B cell (primary cell): ENCODE results near the gene DVL2. TPM values are rescaled to one million over a fixed set of nuclear protein-coding genes. Genes with fewer than 3 reads are reported as not detected.

Experiments
- ATAC-seq: fragments of 200-7000 bp; cut with Tn5 transposase; one replicate; pipeline ENCODE4 v1.10.0; 2021; ENCODE audit warnings: low read depth, mild to moderate bottlenecking, moderate number of reproducible peaks, moderate library complexity
- CTCF ChIA-PET: fragments of 350-600 bp; sonication (Branson Sonifier 250); formaldehyde crosslinking; loops from one replicate; lab custom pipeline; 2021; ENCODE audit warnings: antibody characterized with exemption, inconsistent platforms; lab: Charles Lee
- POLR2A ChIA-PET: fragments of 350-600 bp; sonication (Branson Sonifier 250); formaldehyde crosslinking; loops from one replicate; lab custom pipeline; 2021; ENCODE audit warnings: antibody characterized with exemption; lab: Charles Lee
- DNase-seq: peaks from one replicate; pipeline ENCODE4 v3.0.0; 2013
- H2AFZ ChIP-seq: 2 replicates; pipeline ENCODE4 v1.6.1; 2012; ENCODE audit warnings: mild to moderate bottlenecking, low read depth, low read length; ENCODE audit not compliant: insufficient read depth, poor library complexity, severe bottlenecking
- H3K27ac ChIP-seq, 2 donors: 1 replicate in 1 of 2; 2 replicates in 1 of 2; pipeline ENCODE4 v1.5.1; 2012 to 2013; ENCODE audit warnings: low read length in 2 of 2, mild to moderate bottlenecking in 2 of 2, moderate library complexity in 1 of 2
- H3K27me3 ChIP-seq, 4 experiments: fragments of 200-600 bp in 1 of 4; sonication (generic) in 1 of 4; replicated peaks in 1 of 4; 1 replicate in 2 of 4; 2 replicates in 2 of 4; pipeline versions ENCODE4 v1.6.1 to v1.7.0; 2013 to 2016; ENCODE audit warnings: low read length in 3 of 4, mild to moderate bottlenecking in 2 of 4, mixed read lengths in 1 of 4, moderate library complexity in 1 of 4; ENCODE audit not compliant: insufficient read depth in 4 of 4, control insufficient read depth in 3 of 4; ENCODE audit errors: control extremely low read depth in 1 of 4
- H3K36me3 ChIP-seq, 2 experiments: replicated peaks in 1 of 2; 1 replicate in 1 of 2; 2 replicates in 1 of 2; pipeline versions ENCODE4 v1.6.1 to v1.7.1; 2013; ENCODE audit warnings: low read length in 1 of 2; ENCODE audit not compliant: insufficient read depth in 2 of 2, control insufficient read depth in 1 of 2; ENCODE audit errors: control extremely low read depth in 1 of 2, extremely low read depth in 1 of 2
- H3K4me1 ChIP-seq, 2 donors: fragments of 200-600 bp in 1 of 2; sonication (generic) in 1 of 2; 1 replicate in 1 of 2; 2 replicates in 1 of 2; pipeline versions ENCODE4 v1.5.1 to v1.6.1; 2013 to 2017; ENCODE audit warnings: low read length in 2 of 2; ENCODE audit not compliant: control insufficient read depth in 2 of 2, insufficient read depth in 2 of 2
- H3K4me2 ChIP-seq: replicated peaks from 2 replicates; pipeline ENCODE3; 2012; ENCODE audit warnings: mild to moderate bottlenecking, low read depth, low read length; ENCODE audit not compliant: poor library complexity, severe bottlenecking
- H3K4me3 ChIP-seq, 5 experiments: fragments of 200-600 bp in 1 of 5; sonication (generic) in 1 of 5; 1 replicate in 3 of 5; 2 replicates in 2 of 5; pipeline versions ENCODE4 v1.5.1 to v1.7.0; 2011 to 2016; ENCODE audit warnings: low read length in 4 of 5, mild to moderate bottlenecking in 4 of 5, low read depth in 2 of 5, control low read depth in 1 of 5, moderate library complexity in 1 of 5; ENCODE audit not compliant: insufficient read depth in 1 of 5; ENCODE audit errors: control extremely low read depth in 1 of 5, extremely low read depth in 1 of 5
- H3K79me2 ChIP-seq: fragments of 200-600 bp; sonication (generic); one replicate; pipeline ENCODE4 v1.6.0; 2016; ENCODE audit warnings: low read length; ENCODE audit not compliant: control insufficient read depth, insufficient read depth
- H3K9ac ChIP-seq: fragments of 200-600 bp; sonication (generic); 2 replicates; pipeline ENCODE4 v1.6.1; 2017; ENCODE audit warnings: mild to moderate bottlenecking, low read length, moderate library complexity
- H3K9me3 ChIP-seq, 3 donors: one replicate each; pipeline versions ENCODE4 v1.6.1 to v1.7.1; 2013; ENCODE audit warnings: low read length in 2 of 3; ENCODE audit not compliant: control insufficient read depth in 2 of 3, insufficient read depth in 1 of 3; ENCODE audit errors: control extremely low read depth in 1 of 3
- H4K20me1 ChIP-seq: 2 replicates; pipeline ENCODE4 v1.6.0; 2012; ENCODE audit warnings: mild to moderate bottlenecking, low read length; ENCODE audit not compliant: insufficient read depth, control insufficient read depth, poor library complexity, severe bottlenecking
- H3K27ac Mint-ChIP-seq: one replicate; pipeline ENCODE4 v1.8.0; 2021; ENCODE audit warnings: mixed read lengths
- H3K27me3 Mint-ChIP-seq: one replicate; pipeline ENCODE4 v1.8.0; 2021; ENCODE audit warnings: mixed read lengths
- H3K4me1 Mint-ChIP-seq: one replicate; pipeline ENCODE4 v1.8.0; 2021; ENCODE audit warnings: mixed read lengths
- H3K4me3 Mint-ChIP-seq: one replicate; pipeline ENCODE4 v1.8.0; 2021; ENCODE audit warnings: mixed read lengths
- H3K9me3 Mint-ChIP-seq: one replicate; pipeline ENCODE4 v1.8.0; 2022; ENCODE audit warnings: mixed read lengths; ENCODE audit not compliant: insufficient read depth
- EZH2 ChIP-seq: IDR thresholded peaks from 2 replicates; pipeline ENCODE4 v1.6.1; 2012; ENCODE audit warnings: borderline replicate concordance, low read depth, mild to moderate bottlenecking, moderate library complexity, low read length; ENCODE audit not compliant: insufficient read depth, poor library complexity, severe bottlenecking
- WGBS: methylation state at CpG from one replicate; pipeline ENCODE4 v1.1.5; 2013; ENCODE audit warnings: missing lambda C conversion rate; ENCODE audit not compliant: insufficient coverage; 5-methylcytosine and 5-hydroxymethylcytosine counted together
- intact Hi-C: fragments of 100-400 bp; cut with micrococcal nuclease; formaldehyde crosslinking; loops from one replicate; pipeline ENCODE4 v1.10.0; 2022
- polyA plus RNA-seq: library from polyadenylated mRNA; depleted of rRNA; stranded (reverse); fragments of >200 nt; gene quantifications from 2 replicates; pipeline ENCODE4 v1.2.3, GENCODE V29; 2012
- total RNA-seq, 2 donors: library from RNA; stranded (reverse); fragments of 120-200 nt in 1 of 2; gene quantifications; 1 replicate in 1 of 2; 2 replicates in 1 of 2; pipeline versions ENCODE4 v1.2.3 to v1.2.4, GENCODE V29; 2013 to 2022
- TF ChIP-seq, protein P1 (sequence below): fragments of 200-600 bp; IDR thresholded peaks from one replicate; pipeline ENCODE4 v1.8.0; 2022; ENCODE audit warnings: antibody characterized with exemption, mild to moderate bottlenecking

Gene DVL2
- total and polyA plus RNA-seq, 2 donors (not counting 1 experiment from before 2014, with no cell fraction given), result 22.5 to 104 TPM

DNA sequence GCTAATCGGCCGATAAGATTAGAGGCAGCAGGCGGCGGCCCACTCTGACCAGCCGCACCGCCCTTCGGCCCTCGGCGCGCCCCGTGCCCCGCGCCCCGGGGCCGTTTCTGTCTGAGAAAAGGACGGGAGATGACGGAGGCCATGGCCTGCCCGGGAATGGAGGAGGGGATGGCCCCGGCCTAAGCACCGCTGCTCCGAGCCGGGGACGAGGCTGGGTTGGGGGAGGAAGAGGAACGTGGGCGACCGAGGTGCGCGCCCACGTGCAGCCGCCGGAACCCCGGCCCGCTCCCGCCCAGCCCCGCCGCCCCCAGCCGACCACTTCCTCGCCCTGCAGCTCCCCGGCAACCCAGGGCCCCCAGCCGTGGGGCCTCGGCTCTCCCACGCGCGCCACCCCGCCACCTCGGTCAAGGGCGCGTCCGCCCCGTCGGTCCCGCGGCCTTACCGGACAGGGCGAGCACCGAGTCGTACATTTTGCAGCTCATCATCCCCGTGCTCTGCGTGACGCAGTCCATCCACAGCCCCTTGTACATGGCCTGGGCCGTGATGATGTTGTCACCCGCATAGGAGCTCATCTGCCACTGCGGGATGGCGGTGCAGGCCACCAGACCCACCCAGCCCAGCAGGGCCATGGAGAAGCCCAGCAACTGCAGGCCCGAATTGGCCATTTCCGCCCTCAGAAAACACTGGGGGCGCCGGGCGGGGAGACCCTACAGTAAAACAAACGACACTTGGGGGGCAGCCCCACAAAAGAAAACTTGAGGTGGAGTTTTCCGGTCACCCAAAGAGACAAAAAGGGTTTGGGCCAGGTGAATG is 27.3 kb upstream of the DVL2 start:
- Histone ChIP-seq H3K4me3 (peak overlapping the region in 4 of 5 experiments; percentile 49 to 71 (median 60)), H3K9ac (peak overlapping the region; percentile 66), H3K79me2 (no peaks in the 10 kb centered on the region), H3K27ac (peak overlapping the region in 1 of 2 donors; percentile 59), H2AFZ (peak overlapping the region; percentile 96), H3K4me2 (peak overlapping the region; percentile 99), H3K9me3 (peaks cover 0 to 4% (median 0%) of the 10 kb centered on the region in 3 donors), H4K20me1 (no peaks in the 10 kb centered on the region), H3K4me1 (peaks cover 27 to 32% of the 10 kb centered on the region in 2 donors), H3K27me3 (peaks cover 0 to 17% (median 8%) of the 10 kb centered on the region in 4 experiments), H3K36me3 (peaks cover 3 to 22% of the 10 kb centered on the region in 2 experiments)
- Mint-ChIP-seq H3K4me1 (peaks cover 27% of the 10 kb centered on the region), H3K4me3 (peak overlapping the region; percentile 84), H3K9me3 (no peaks in the 10 kb centered on the region), H3K27ac (peak overlapping the region; percentile 50), H3K27me3 (peaks cover 20% of the 10 kb centered on the region)
- DNase-seq (peak; percentile 66), ATAC-seq (peak; percentile 59)
- intact Hi-C loops, result loop anchor here (2.0 kb wide), 1 partner anchor 19 kb away; the partner anchor contains the start of gene SLC2A4
- POLR2A ChIA-PET, result interaction anchor here (0.9 kb wide), 1 partner anchor 23 kb away, joined by 9 read pairs; no protein-coding TSS in a partner anchor
- 9% methylated on average over 66 of the region's 71 CpGs for WGBS
- CTCF ChIA-PET, result no interaction called here
- no peak for TF ChIP-seq EZH2
- TF ChIP-seq, protein P1, sequence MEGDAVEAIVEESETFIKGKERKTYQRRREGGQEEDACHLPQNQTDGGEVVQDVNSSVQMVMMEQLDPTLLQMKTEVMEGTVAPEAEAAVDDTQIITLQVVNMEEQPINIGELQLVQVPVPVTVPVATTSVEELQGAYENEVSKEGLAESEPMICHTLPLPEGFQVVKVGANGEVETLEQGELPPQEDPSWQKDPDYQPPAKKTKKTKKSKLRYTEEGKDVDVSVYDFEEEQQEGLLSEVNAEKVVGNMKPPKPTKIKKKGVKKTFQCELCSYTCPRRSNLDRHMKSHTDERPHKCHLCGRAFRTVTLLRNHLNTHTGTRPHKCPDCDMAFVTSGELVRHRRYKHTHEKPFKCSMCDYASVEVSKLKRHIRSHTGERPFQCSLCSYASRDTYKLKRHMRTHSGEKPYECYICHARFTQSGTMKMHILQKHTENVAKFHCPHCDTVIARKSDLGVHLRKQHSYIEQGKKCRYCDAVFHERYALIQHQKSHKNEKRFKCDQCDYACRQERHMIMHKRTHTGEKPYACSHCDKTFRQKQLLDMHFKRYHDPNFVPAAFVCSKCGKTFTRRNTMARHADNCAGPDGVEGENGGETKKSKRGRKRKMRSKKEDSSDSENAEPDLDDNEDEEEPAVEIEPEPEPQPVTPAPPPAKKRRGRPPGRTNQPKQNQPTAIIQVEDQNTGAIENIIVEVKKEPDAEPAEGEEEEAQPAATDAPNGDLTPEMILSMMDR, result no peak
